ENCODE results near the gene RGS3. TPM values are rescaled to one million over a fixed set of nuclear protein-coding genes. Genes with fewer than 3 reads are reported as not detected.

RGS3 gene
- total RNA-seq, 1 experiment from 2014 or later: 39.4 TPM

GRCh38 chr9:113574441-113575262, 111.1 kb downstream of the RGS3 start:
- no peaks in the 10 kb centered on the region for H3K36me3 ChIP-seq (ENCODE audit: control insufficient read depth in 1 of 2, insufficient read depth in 2 of 2, low read length in 2 of 2)
- H3K9me2 ChIP-seq (ENCODE audit: insufficient read depth): no peaks in the 10 kb centered on the region
- no peak overlapping the region for H3K9ac ChIP-seq (ENCODE audit: low read length)
- H4K20me1 ChIP-seq (ENCODE audit: insufficient read depth): no peaks in the 10 kb centered on the region
- H2AFZ ChIP-seq (ENCODE audit: low read depth, low read length, poor library complexity, severe bottlenecking): no peak overlapping the region
- no peaks in the 10 kb centered on the region for H3K27me3 ChIP-seq (ENCODE audit: insufficient read depth, low read length)
- ChIA-PET RAD21 (ENCODE audit: low non-redundant PET in 1 of 2, low total read pairs in 2 of 2, uncharacterized antibody in 2 of 2, unreplicated experiment in 2 of 2) (no interaction called here), CTCF (no interaction called here), POLR2A (no interaction called here)
- peaks cover 43 to 67% of the 10 kb centered on the region in 2 experiments for H3K4me1 ChIP-seq (ENCODE audit: control insufficient read depth in 1 of 2, insufficient read depth in 2 of 2, low read length in 2 of 2)
- no peaks in the 10 kb centered on the region for H3K9me3 ChIP-seq (ENCODE audit: control insufficient read depth in 1 of 2, insufficient read depth in 1 of 2, low read depth in 1 of 2, low read length in 2 of 2)
- intact Hi-C loops (cut with micrococcal nuclease): no loop called here
- no TSS peak for BruUV-seq (replicated peaks)
- no peak for DNase-seq (ENCODE audit: low read depth, low spot score)
- H3K27ac ChIP-seq (ENCODE audit: low read depth, low read length): no peak overlapping the region
- H3K79me2 ChIP-seq (ENCODE audit: insufficient read depth, low read length): no peaks in the 10 kb centered on the region; the same call in none of the 2 replicates
- H3K4me3 ChIP-seq (replicated peaks in 1 of 2; ENCODE audit: low read depth in 1 of 2, low read length in 2 of 2): no peak overlapping the region
- H3K4me2 ChIP-seq (ENCODE audit: low read length): no peak overlapping the region
- no peak for ATAC-seq
- TF ChIP-seq EGR1 (IDR thresholded peaks at IDR 0.05; ENCODE audit: low read depth) (no peak), ZFX (IDR thresholded peaks at IDR 0.05) (no peak), POLR2AphosphoS5 (IDR thresholded peaks at IDR 0.05; ENCODE audit: low read depth, low read length) (no peak), ZBTB33 (IDR thresholded peaks at IDR 0.05; ENCODE audit: extremely low read depth, insufficient replicate concordance, low read length) (no peak), JUND (IDR thresholded peaks at IDR 0.05) (no peak), ELF1 (IDR thresholded peaks at IDR 0.05; ENCODE audit: borderline replicate concordance, low read depth) (no peak), RAD21 (IDR thresholded peaks at IDR 0.05; ENCODE audit: low read depth) (no peak), EZH2 (IDR thresholded peaks at IDR 0.05) (no peak), CTCF (IDR thresholded peaks at IDR 0.05 in 2 of 3, conservative IDR thresholded peaks at IDR 0.05 in 1 of 3; ENCODE audit: borderline replicate concordance in 1 of 3, insufficient read depth in 1 of 3, low read depth in 2 of 3, low read length in 2 of 3) (no peak), MAX (IDR thresholded peaks at IDR 0.05) (no peak), CBX3 (IDR thresholded peaks at IDR 0.05; ENCODE audit: low read depth) (no peak), SRF (IDR thresholded peaks at IDR 0.05; ENCODE audit: low read depth) (no peak), EZH2phosphoT487 (IDR thresholded peaks at IDR 0.05; ENCODE audit: borderline replicate concordance) (no peak), ATF3 (IDR thresholded peaks at IDR 0.05) (no peak)
